SK-N-SH (cell line): ENCODE data around the gene PCNX1. TPM values are rescaled to one million over a fixed set of nuclear protein-coding genes. Genes with fewer than 3 reads are reported as not detected.

Source experiments
- CTCF ChIA-PET: fragments of 300-600, 350-600 bp; formaldehyde crosslinking; extraction: SDS; loops from one replicate; lab custom pipeline; 2021; lab: Yijun Ruan, JAX
- POLR2A ChIA-PET: fragments of 350-600 bp; sonication (Branson Sonifier 250); formaldehyde crosslinking; extraction: SDS; loops from one replicate; lab custom pipeline; 2020; ENCODE audit warnings: antibody characterized with exemption, inconsistent platforms; lab: Yijun Ruan, JAX
- DNase-seq: peaks from one replicate; pipeline ENCODE4 v3.0.0; 2012
- H2AFZ ChIP-seq: fragments of 200-600 bp; sonication (generic); 2 replicates; pipeline ENCODE4 v1.8.1; 2016; ENCODE audit warnings: antibody characterized with exemption, mild to moderate bottlenecking, low read depth
- H3F3A ChIP-seq: fragments of 200-600 bp; sonication (generic); replicated peaks from 2 replicates; pipeline ENCODE3; 2016; ENCODE audit warnings: antibody characterized with exemption, mild to moderate bottlenecking; ENCODE audit not compliant: insufficient read depth
- H3K27ac ChIP-seq, 2 experiments: fragments of 200-500 bp in 1 of 2; fragments of 200-600 bp in 1 of 2; sonication (Bioruptor generic) in 1 of 2; sonication (generic), shearing (Covaris generic) in 1 of 2; 2 replicates each; pipeline versions ENCODE4 v1.5.1 to v1.6.1; 2014 to 2016; ENCODE audit warnings: low read depth in 2 of 2, inconsistent platforms in 1 of 2, low read length in 1 of 2, mild to moderate bottlenecking in 1 of 2, mixed read lengths in 1 of 2
- H3K27me3 ChIP-seq: fragments of 200-600 bp; sonication (generic), shearing (Covaris generic); 2 replicates; pipeline ENCODE4 v1.6.1; 2016; ENCODE audit warnings: mixed run types; ENCODE audit not compliant: insufficient read depth
- H3K36me3 ChIP-seq, 2 experiments: fragments of 200-500 bp in 1 of 2; fragments of 200-600 bp in 1 of 2; sonication (Bioruptor generic) in 1 of 2; sonication (generic) in 1 of 2; replicated peaks in 1 of 2; 2 replicates each; pipeline versions ENCODE3 to v1.5.1; 2014 to 2016; ENCODE audit warnings: low read length in 1 of 2, mild to moderate bottlenecking in 1 of 2; ENCODE audit not compliant: insufficient read depth in 2 of 2, control insufficient read depth in 1 of 2
- H3K4me1 ChIP-seq, 2 experiments: fragments of 200-500 bp in 1 of 2; fragments of 200-600 bp in 1 of 2; sonication (Bioruptor generic) in 1 of 2; sonication (generic), shearing (Covaris generic) in 1 of 2; 2 replicates each; pipeline versions ENCODE4 v1.5.1 to v1.6.1; 2014 to 2016; ENCODE audit warnings: low read depth in 1 of 2, low read length in 1 of 2, mixed run types in 1 of 2; ENCODE audit not compliant: insufficient read depth in 2 of 2, control insufficient read depth in 1 of 2
- H3K4me2 ChIP-seq: fragments of 200-600 bp; sonication (generic), shearing (Covaris generic); 2 replicates; pipeline ENCODE4 v1.6.1; 2017; ENCODE audit warnings: mixed run types
- H3K4me3 ChIP-seq, 2 experiments: fragments of 200-500 bp in 1 of 2; fragments of 200-600 bp in 1 of 2; sonication (Bioruptor generic) in 1 of 2; sonication (generic), shearing (Covaris generic) in 1 of 2; 2 replicates each; pipeline versions ENCODE4 v1.5.1 to v1.8.1; 2014 to 2016; ENCODE audit warnings: low read depth in 2 of 2, inconsistent platforms in 1 of 2, low read length in 1 of 2, mild to moderate bottlenecking in 1 of 2, mixed read lengths in 1 of 2, moderate library complexity in 1 of 2
- H3K79me2 ChIP-seq: fragments of 200-600 bp; sonication (generic); 2 replicates; pipeline ENCODE4 v1.8.1; 2017; ENCODE audit warnings: mild to moderate bottlenecking; ENCODE audit not compliant: insufficient read depth
- H3K9ac ChIP-seq: fragments of 200-600 bp; sonication (generic); 2 replicates; pipeline ENCODE4 v1.6.1; 2017; ENCODE audit warnings: mixed run types
- H3K9me2 ChIP-seq: fragments of 200-600 bp; sonication (generic); 2 replicates; pipeline ENCODE4 v1.6.1; 2017; ENCODE audit warnings: mixed run types
- H3K9me3 ChIP-seq: fragments of 200-600 bp; sonication (generic); 2 replicates; pipeline ENCODE4 v1.6.1; 2017; ENCODE audit warnings: mixed run types, mild to moderate bottlenecking, moderate library complexity
- H4K20me1 ChIP-seq: fragments of 200-600 bp; sonication (generic); 2 replicates; pipeline ENCODE4 v1.6.1; 2017; ENCODE audit warnings: mild to moderate bottlenecking, mixed run types; ENCODE audit not compliant: insufficient read depth
- CHD2 ChIP-seq: fragments of 150-350 bp; IDR thresholded peaks from 2 replicates; pipeline ENCODE4 v1.6.1; 2018; ENCODE audit warnings: low read length; ENCODE audit not compliant: partially characterized antibody
- FOXJ3 ChIP-seq: sonication (generic); formaldehyde crosslinking; IDR thresholded peaks from 2 replicates; pipeline ENCODE4 v1.5.1; 2020; ENCODE audit warnings: mild to moderate bottlenecking, missing genetic modification reagents
- FOXM1 ChIP-seq: IDR thresholded peaks from 2 replicates; pipeline ENCODE4 v1.4.0; 2012; ENCODE audit warnings: low read depth, mild to moderate bottlenecking
- GABPA ChIP-seq: IDR thresholded peaks from 2 replicates; pipeline ENCODE4 v1.4.0; 2012; ENCODE audit warnings: low read depth, mild to moderate bottlenecking
- MXI1 ChIP-seq: IDR thresholded peaks from 2 replicates; pipeline ENCODE4 v1.6.1; 2012; ENCODE audit warnings: mild to moderate bottlenecking, low read depth, low read length, improper control_type of control experiment
- NRF1 ChIP-seq: IDR thresholded peaks from 2 replicates; pipeline ENCODE4 v1.6.1; 2012; ENCODE audit warnings: low read depth, mild to moderate bottlenecking, low read length
- POLR2AphosphoS5 ChIP-seq: IDR thresholded peaks from 2 replicates; pipeline ENCODE4 v1.6.1; 2012; ENCODE audit warnings: low read depth, low read length
- REST ChIP-seq: IDR thresholded peaks from 2 replicates; pipeline ENCODE4 v1.6.1; 2012; ENCODE audit warnings: mild to moderate bottlenecking, low read depth, low read length, moderate library complexity
- SIN3A ChIP-seq: IDR thresholded peaks from 2 replicates; pipeline ENCODE4 v1.6.1; 2012; ENCODE audit warnings: low read depth, mild to moderate bottlenecking, low read length, moderate library complexity, borderline replicate concordance
- TEAD4 ChIP-seq: IDR thresholded peaks from 2 replicates; pipeline ENCODE4 v1.4.0; 2012; ENCODE audit warnings: mild to moderate bottlenecking, borderline replicate concordance; ENCODE audit not compliant: insufficient read depth
- USF2 ChIP-seq: fragments of 150-350 bp; IDR thresholded peaks from 2 replicates; pipeline ENCODE4 v1.6.1; 2017; ENCODE audit warnings: antibody characterized with exemption, low read length, low read depth, borderline replicate concordance
- YY1 ChIP-seq: IDR thresholded peaks from 2 replicates; pipeline ENCODE4 v1.4.0; 2012; ENCODE audit warnings: low read depth, mild to moderate bottlenecking
- ZBTB33 ChIP-seq: IDR thresholded peaks from 2 replicates; pipeline ENCODE4 v1.4.0; 2012; ENCODE audit warnings: low read depth, borderline replicate concordance
- WGBS: methylation state at CpG from one replicate; pipeline ENCODE4 v1.1.6; 2017; ENCODE audit warnings: low lambda C conversion rate; 5-methylcytosine and 5-hydroxymethylcytosine counted together
- polyA plus RNA-seq, 3 experiments: library from polyadenylated mRNA; depleted of rRNA; stranded (reverse); fragments of >200 nt; gene quantifications; 2 replicates each; pipeline ENCODE4 v1.2.3, GENCODE V29; 2012
- TF ChIP-seq, protein P1 (sequence below): IDR thresholded peaks from 2 replicates; pipeline ENCODE4 v1.4.0; 2012; ENCODE audit warnings: low read depth

Gene PCNX1
- polyA plus RNA-seq, 1 of the 3 experiments (the other 2 are of a cell fraction): 9.4 TPM

GRCh38 chr14:70905301-70905700 lies 2.0 kb upstream of the PCNX1 start (continued):
- TF ChIP-seq POLR2AphosphoS5: no peak
- TF ChIP-seq GABPA: no peak

- peak overlapping the region; percentile 95 for H2AFZ ChIP-seq
- ChIA-PET CTCF (interaction anchor here (0.7 to 4.4 kb wide), 36 partner anchors 8 to 949 kb away, joined by 3 to 59 read pairs (median 4); partner anchors contain the start of gene MAP3K9), POLR2A (interaction anchor here (0.6 kb wide), 1 partner anchor 66 kb away, joined by 3 read pairs; no protein-coding TSS in a partner anchor)
- H3K27me3 ChIP-seq: no peaks in the 10 kb centered on the region
- WGBS: 50% methylated on average over 9 of the region's 9 CpGs
- peaks cover 47% of the 10 kb centered on the region for H3K79me2 ChIP-seq
- peaks cover 2% of the 10 kb centered on the region for H3F3A ChIP-seq
- H3K9ac ChIP-seq: peak overlapping the region; percentile 91
- no peaks in the 10 kb centered on the region for H3K36me3 ChIP-seq
- H3K4me1 ChIP-seq: peaks cover 8 to 22% of the 10 kb centered on the region in 2 experiments
- H3K27ac ChIP-seq: peak overlapping the region; percentile 24 to 80; a peak in 3 of 4 replicates
- H3K4me3 ChIP-seq: peak overlapping the region; percentile 80 to 96
- H3K4me2 ChIP-seq: peak overlapping the region; percentile 88
- TF ChIP-seq YY1 (no peak), REST (no peak), SIN3A (no peak)
- TF ChIP-seq, protein P1, sequence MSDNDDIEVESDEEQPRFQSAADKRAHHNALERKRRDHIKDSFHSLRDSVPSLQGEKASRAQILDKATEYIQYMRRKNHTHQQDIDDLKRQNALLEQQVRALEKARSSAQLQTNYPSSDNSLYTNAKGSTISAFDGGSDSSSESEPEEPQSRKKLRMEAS: no peak
- no peaks in the 10 kb centered on the region for H3K9me2 ChIP-seq
- DNase-seq: no peak
- H4K20me1 ChIP-seq: peaks cover 31% of the 10 kb centered on the region
- no peaks in the 10 kb centered on the region for H3K9me3 ChIP-seq
Observed at GRCh38 chr14:70906793-70907175, 475 bp upstream of the PCNX1 start.

- no peaks in the 10 kb centered on the region for H3K9me3 ChIP-seq
- peaks cover 46% of the 10 kb centered on the region for H4K20me1 ChIP-seq
- H3K27ac ChIP-seq: peak overlapping the region; percentile 84 to 93
- no peaks in the 10 kb centered on the region for H3K9me2 ChIP-seq
- H3K4me1 ChIP-seq: peaks cover 8 to 16% of the 10 kb centered on the region in 2 experiments; a peak in 3 of 4 replicates
- no peaks in the 10 kb centered on the region for H3K27me3 ChIP-seq
- WGBS: 1% methylated on average over 7 of the region's 87 CpGs
- peak overlapping the region; percentile 91 for H3K9ac ChIP-seq
- H3F3A ChIP-seq: no peaks in the 10 kb centered on the region
- H2AFZ ChIP-seq: peak overlapping the region; percentile 67
- peak overlapping the region; percentile 80 for H3K4me2 ChIP-seq
- H3K36me3 ChIP-seq: no peaks in the 10 kb centered on the region
- H3K79me2 ChIP-seq: peaks cover 62% of the 10 kb centered on the region
- peak; percentile 78 for DNase-seq
- ChIA-PET POLR2A (interaction anchor here (0.7 kb wide), 1 partner anchor 81 kb away, joined by 3 read pairs; no protein-coding TSS in a partner anchor), CTCF (interaction anchor here (0.6 to 4.4 kb wide), 19 partner anchors 9 to 836 kb away, joined by 3 to 59 read pairs (median 5); no protein-coding TSS in a partner anchor)
- H3K4me3 ChIP-seq: peak overlapping the region; percentile 80 to 96
- TF ChIP-seq FOXJ3 (CRISPR knock-in tag) (no peak), USF2 (no peak), NRF1 (no peak), MXI1 (peak; percentile 30; the same call in 1 of the 2 replicates), FOXM1 (no peak), TEAD4 (0 out of 2 replicates have a peak, but pooled peaks have one; percentile 8), SIN3A (0 out of 2 replicates have a peak, but pooled peaks have one; percentile 66), ZBTB33 (no peak), CHD2 (peak; percentile 16)
- TF ChIP-seq, protein P1: no peak
Observed at GRCh38 chr14:70907996-70908934, 1.0 kb downstream of the PCNX1 start.
